K562 (cell line): ENCODE measurements around the gene RALGAPB. TPM values are rescaled to one million over a fixed set of nuclear protein-coding genes. Genes with fewer than 3 reads are reported as not detected.

Experiments
- ATAC-seq: fragments of 200-7000 bp; cut with Tn5 transposase; 3 replicates; pipeline ENCODE4 v1.9.1; 2020; ENCODE audit warnings: moderate library complexity
- BruUV-seq: library from RNA; stranded (reverse); fragments of 400-500 nt; replicated peaks from 2 replicates; lab custom pipeline; 2021; lab: Mats Ljungman, UMichigan
- CTCF ChIA-PET: fragments of 300-600 bp; formaldehyde crosslinking; extraction: SDS; loops from one replicate; lab custom pipeline; 2021; ENCODE audit warnings: low intra/inter-chr PET ratio; lab: Yijun Ruan, JAX
- POLR2A ChIA-PET: fragments of 300-600, 350-650 bp; sonication (Branson Sonifier 250); formaldehyde crosslinking; extraction: SDS; loops from one replicate; lab custom pipeline; 2021; ENCODE audit warnings: antibody characterized with exemption, inconsistent platforms; lab: Yijun Ruan, JAX
- DNase-seq, 4 experiments: peaks; one replicate each; pipeline versions ENCODE4 v3.0.0 to v3.0.0-alpha.2; 2011 to 2018; ENCODE audit warnings: low spot score in 3 of 4, mixed read lengths in 3 of 4; ENCODE audit errors: extremely low read depth in 1 of 4
- FAIRE-seq: peaks from 2 replicates; lab custom pipeline; 2011; peaks lifted over from hg19 to GRCh38; lab: Jason Lieb, UNC
- H2AFZ ChIP-seq: 2 replicates; pipeline ENCODE4 v1.6.0; 2011; ENCODE audit warnings: low read depth, low read length, control low read depth, inconsistent platforms
- H3K27ac ChIP-seq: fragments of 200-600 bp; 3 replicates; pipeline ENCODE4 v1.8.0; 2011; ENCODE audit warnings: low read depth, mild to moderate bottlenecking, control low read depth, inconsistent platforms, low read length, moderate library complexity, mixed read lengths; ENCODE audit errors: extremely low read depth
- H3K27me3 ChIP-seq, 2 experiments: fragments of 300-600 bp in 1 of 2; 2 replicates in 1 of 2; 3 replicates in 1 of 2; pipeline versions ENCODE4 v1.6.0 to v1.8.0; 2011; ENCODE audit warnings: inconsistent platforms in 2 of 2, low read length in 2 of 2, mild to moderate bottlenecking in 1 of 2, mixed read lengths in 1 of 2, moderate library complexity in 1 of 2; ENCODE audit not compliant: control insufficient read depth in 2 of 2, insufficient read depth in 2 of 2
- H3K36me3 ChIP-seq: fragments of 300-600 bp; 3 replicates; pipeline ENCODE4 v1.8.0; 2011; ENCODE audit warnings: mild to moderate bottlenecking, low read length, inconsistent platforms; ENCODE audit not compliant: control insufficient read depth, insufficient read depth
- H3K4me1 ChIP-seq, 2 experiments: fragments of 200-600 bp in 1 of 2; replicated peaks in 1 of 2; 2 replicates in 1 of 2; 3 replicates in 1 of 2; pipeline versions ENCODE4 v1.5.1 to v1.8.0; 2011; ENCODE audit warnings: inconsistent platforms in 2 of 2, low read length in 2 of 2, mild to moderate bottlenecking in 1 of 2, mixed read lengths in 1 of 2, moderate library complexity in 1 of 2; ENCODE audit not compliant: control insufficient read depth in 2 of 2, insufficient read depth in 2 of 2
- H3K4me2 ChIP-seq: 2 replicates; pipeline ENCODE4 v1.6.1; 2011; ENCODE audit warnings: low read length, control low read depth, inconsistent platforms, mixed read lengths; ENCODE audit not compliant: insufficient read depth
- H3K4me3 ChIP-seq: fragments of 200-600 bp; sonication (generic), shearing (Covaris generic); 2 replicates; pipeline ENCODE4 v1.5.1; 2016; ENCODE audit warnings: control low read depth, inconsistent platforms
- H3K79me2 ChIP-seq: fragments of 200-600 bp; 3 replicates; pipeline ENCODE4 v1.8.0; 2011; ENCODE audit warnings: low read length, inconsistent platforms; ENCODE audit not compliant: control insufficient read depth, insufficient read depth
- H3K9ac ChIP-seq, 2 experiments: 2 replicates each; pipeline versions ENCODE4 v1.6.0 to v1.6.1; 2011; ENCODE audit warnings: low read depth in 2 of 2, low read length in 2 of 2, control low read depth in 1 of 2, inconsistent platforms in 1 of 2, mild to moderate bottlenecking in 1 of 2, mixed read lengths in 1 of 2; ENCODE audit not compliant: insufficient read depth in 1 of 2
- H3K9me1 ChIP-seq: one replicate; pipeline ENCODE4 v1.6.0; 2011; ENCODE audit warnings: inconsistent platforms, mild to moderate bottlenecking, low read length, moderate library complexity; ENCODE audit not compliant: control insufficient read depth, insufficient read depth
- H3K9me3 ChIP-seq: replicated peaks from 2 replicates; pipeline ENCODE4 v1.5.1; 2011; ENCODE audit warnings: low read depth, low read length, inconsistent platforms; ENCODE audit not compliant: control insufficient read depth, insufficient read depth
- H4K20me1 ChIP-seq: replicated peaks from 2 replicates; pipeline ENCODE4 v1.6.1; 2011; ENCODE audit warnings: low read length, inconsistent platforms, mixed read lengths; ENCODE audit not compliant: control insufficient read depth, insufficient read depth
- BCOR ChIP-seq: fragments of 450-650 bp; IDR thresholded peaks from 2 replicates; pipeline ENCODE4 v1.6.1; 2016
- CHD4 ChIP-seq: fragments of 200-600 bp; sonication (generic); IDR thresholded peaks from 3 replicates; pipeline ENCODE4 v1.6.1; 2012; ENCODE audit warnings: low read depth, mild to moderate bottlenecking, mixed read lengths, low read length, inconsistent platforms; ENCODE audit not compliant: insufficient read depth, insufficient replicate concordance, poor library complexity, severe bottlenecking
- COPS2 ChIP-seq: fragments of 450-650 bp; conservative IDR thresholded peaks from 2 replicates; pipeline ENCODE4 v1.6.1; 2016; ENCODE audit warnings: mild to moderate bottlenecking, moderate library complexity
- ETV5 ChIP-seq: sonication (generic); formaldehyde crosslinking; IDR thresholded peaks from 2 replicates; pipeline ENCODE4 v1.4.0; 2020; ENCODE audit warnings: low read depth, mild to moderate bottlenecking, missing genetic modification reagents
- KLF1 ChIP-seq: fragments of 450-650 bp; IDR thresholded peaks from 2 replicates; pipeline ENCODE4 v1.6.1; 2016; ENCODE audit warnings: missing genetic modification characterization, missing compliant biosample characterization
- KLF10 ChIP-seq: fragments of 250-450 bp; sonication (Bioruptor Pico); IDR thresholded peaks from 2 replicates; pipeline ENCODE4 v1.6.1; 2021; ENCODE audit warnings: matching md5 sums
- MAZ ChIP-seq, 2 experiments: fragments of 450-650 bp in 1 of 2; sonication (generic) in 1 of 2; formaldehyde crosslinking; IDR thresholded peaks in 1 of 2; conservative IDR thresholded peaks in 1 of 2; 2 replicates each; pipeline versions ENCODE4 v1.4.0 to v1.5.0; 2020; ENCODE audit warnings: mild to moderate bottlenecking in 1 of 2, missing genetic modification reagents in 1 of 2
- MIER1 ChIP-seq: fragments of 450-650 bp; IDR thresholded peaks from 2 replicates; pipeline ENCODE4 v1.6.1; 2016; ENCODE audit warnings: antibody characterized with exemption, mild to moderate bottlenecking, low read depth
- RBM17 ChIP-seq: fragments of 200-400 bp; formaldehyde crosslinking; IDR thresholded peaks from 2 replicates; pipeline ENCODE4 v1.6.1; 2017; ENCODE audit warnings: low read depth, mild to moderate bottlenecking, low read length, borderline replicate concordance
- SMARCB1 ChIP-seq: IDR thresholded peaks from 2 replicates; pipeline ENCODE4 v1.6.1; 2011; ENCODE audit warnings: improper control_type of control experiment, low read depth; ENCODE audit not compliant: insufficient read length
- THRA ChIP-seq: fragments of 450-650 bp; IDR thresholded peaks from 2 replicates; pipeline ENCODE4 v1.6.1; 2017; ENCODE audit warnings: mild to moderate bottlenecking, moderate library complexity
- ZNF146 ChIP-seq: IDR thresholded peaks from one replicate; pipeline ENCODE4 v1.6.1; 2018; ENCODE audit warnings: missing compliant biosample characterization; ENCODE audit not compliant: unreplicated experiment
- ZNF431 ChIP-seq: sonication (generic); formaldehyde crosslinking; IDR thresholded peaks from 2 replicates; pipeline ENCODE4 v1.8.0; 2022; ENCODE audit warnings: mild to moderate bottlenecking, missing genetic modification reagents
- WGBS: fragments of 100-300 bp; shearing (Covaris generic); methylation state at CpG from one replicate; pipeline ENCODE4 v1.1.6; 2016; ENCODE audit warnings: low coverage, mixed read lengths; ENCODE audit not compliant: insufficient coverage; ENCODE audit errors: missing lambda C conversion rate; 5-methylcytosine and 5-hydroxymethylcytosine counted together
- in situ Hi-C: fragments of 300-500 bp; cut with MboI; formaldehyde crosslinking; loops from 4 replicates; pipeline ENCODE4 v1.15.0; 2018; ENCODE audit warnings: inconsistent platforms, mixed read lengths
- intact Hi-C: fragments of 100-400 bp; cut with micrococcal nuclease; formaldehyde crosslinking; loops from 2 replicates; pipeline ENCODE4 v1.14.2; 2022
- polyA plus RNA-seq, 8 experiments: library from polyadenylated mRNA; depleted of rRNA in 4 of 8; stranded (reverse) in 5 of 8; unstranded in 3 of 8; fragments of >200 nt; fragmentation: Nextera tagmentation in 2 of 8; fragmentation: Illumina TruSeq in 1 of 8; extraction: Ambion mirVana in 2 of 8; extraction: Trizol in 1 of 8; gene quantifications; 2 replicates each; pipeline versions ENCODE4 v1.2.1 to v1.2.3, GENCODE V29; 2011 to 2014; ENCODE audit warnings: inconsistent platforms in 1 of 8, missing spikeins in 1 of 8
- total RNA-seq, 7 experiments: library from RNA; depleted of rRNA in 6 of 7; stranded (reverse); fragments of >200 nt in 6 of 7; fragmentation: Illumina TruSeq in 2 of 7; extraction: Trizol in 2 of 7; gene quantifications; 2 replicates each; pipeline versions ENCODE4 v1.2.1 to v1.2.3, GENCODE V29; 2011 to 2021; ENCODE audit warnings: low replicate concordance in 1 of 7
- TF ChIP-seq, protein P1 (sequence below): sonication (generic); formaldehyde crosslinking; IDR thresholded peaks from 2 replicates; pipeline ENCODE4 v1.8.1; 2023; ENCODE audit warnings: missing genetic modification reagents, mild to moderate bottlenecking, borderline replicate concordance

The RALGAPB gene
- total and polyA plus RNA-seq, 9 of the 15 experiments (the other 6 are each of a cell fraction or from before 2014, with no cell fraction given), result 4.3 to 25.6 (median 13.6) TPM

DNA sequence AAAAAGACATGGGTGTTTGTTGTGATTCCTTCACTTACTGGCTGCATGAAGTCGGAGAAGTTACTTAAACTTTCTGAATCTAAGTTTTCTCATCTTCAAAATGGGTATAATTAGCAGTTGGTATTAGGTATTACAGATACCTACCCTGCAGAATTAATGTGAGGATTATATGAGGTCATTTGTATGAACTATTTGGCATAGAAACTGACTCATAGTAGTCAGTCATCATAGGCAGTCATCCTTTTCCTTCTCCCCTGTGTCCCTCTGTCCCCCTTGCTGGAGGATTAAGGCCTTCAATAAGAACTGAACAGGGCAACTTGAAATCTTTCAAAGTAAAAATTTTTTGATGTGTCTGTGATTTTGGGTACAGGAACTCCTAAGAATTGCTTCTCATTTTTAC lies 26.3 kb downstream of the RALGAPB start:
- no TSS peak for BruUV-seq
- H3K4me3 ChIP-seq, result no peak overlapping the region
- WGBS, result 58% methylated on average over 1 of the region's 1 CpG
- no peak overlapping the region for H2AFZ ChIP-seq
- no peaks in the 10 kb centered on the region for H3K79me2 ChIP-seq
- no peak overlapping the region for H3K4me2 ChIP-seq
- no peaks in the 10 kb centered on the region for H3K9me1 ChIP-seq
- H4K20me1 ChIP-seq, result no peaks in the 10 kb centered on the region
- in situ Hi-C loops, result no loop called here
- no peaks in the 10 kb centered on the region for H3K27me3 ChIP-seq
- POLR2A ChIA-PET, result interaction anchor here (0.6 to 1.3 kb wide), 2 partner anchors 21 to 342 kb away, joined by 4 read pairs; no protein-coding TSS in a partner anchor
- DNase-seq, result no peak
- no peak overlapping the region for H3K27ac ChIP-seq
- no peak for ATAC-seq
- intact Hi-C loops, result no loop called here
- CTCF ChIA-PET, result no interaction called here
- no peak overlapping the region for H3K9ac ChIP-seq
- no peaks in the 10 kb centered on the region for H3K4me1 ChIP-seq
- FAIRE-seq, result no peak
- peaks cover 77% of the 10 kb centered on the region for H3K36me3 ChIP-seq
- H3K9me3 ChIP-seq, result no peaks in the 10 kb centered on the region
- TF ChIP-seq MIER1 (no peak), BCOR (no peak), MAZ (CRISPR knock-in tag; conservative IDR thresholded peaks at IDR 0.05 in 1 of 2, IDR thresholded peaks at IDR 0.05 in 1 of 2) (no peak), KLF10 (CRISPR knock-in tag) (no peak), RBM17 (no peak), THRA (no peak), COPS2 (no peak), SMARCB1 (no peak), CHD4 (no peak), ZNF146 (no peak), ETV5 (CRISPR knock-in tag) (no peak), KLF1 (tag) (no peak), ZNF431 (CRISPR knock-in tag) (no peak)
- TF ChIP-seq, protein P1, sequence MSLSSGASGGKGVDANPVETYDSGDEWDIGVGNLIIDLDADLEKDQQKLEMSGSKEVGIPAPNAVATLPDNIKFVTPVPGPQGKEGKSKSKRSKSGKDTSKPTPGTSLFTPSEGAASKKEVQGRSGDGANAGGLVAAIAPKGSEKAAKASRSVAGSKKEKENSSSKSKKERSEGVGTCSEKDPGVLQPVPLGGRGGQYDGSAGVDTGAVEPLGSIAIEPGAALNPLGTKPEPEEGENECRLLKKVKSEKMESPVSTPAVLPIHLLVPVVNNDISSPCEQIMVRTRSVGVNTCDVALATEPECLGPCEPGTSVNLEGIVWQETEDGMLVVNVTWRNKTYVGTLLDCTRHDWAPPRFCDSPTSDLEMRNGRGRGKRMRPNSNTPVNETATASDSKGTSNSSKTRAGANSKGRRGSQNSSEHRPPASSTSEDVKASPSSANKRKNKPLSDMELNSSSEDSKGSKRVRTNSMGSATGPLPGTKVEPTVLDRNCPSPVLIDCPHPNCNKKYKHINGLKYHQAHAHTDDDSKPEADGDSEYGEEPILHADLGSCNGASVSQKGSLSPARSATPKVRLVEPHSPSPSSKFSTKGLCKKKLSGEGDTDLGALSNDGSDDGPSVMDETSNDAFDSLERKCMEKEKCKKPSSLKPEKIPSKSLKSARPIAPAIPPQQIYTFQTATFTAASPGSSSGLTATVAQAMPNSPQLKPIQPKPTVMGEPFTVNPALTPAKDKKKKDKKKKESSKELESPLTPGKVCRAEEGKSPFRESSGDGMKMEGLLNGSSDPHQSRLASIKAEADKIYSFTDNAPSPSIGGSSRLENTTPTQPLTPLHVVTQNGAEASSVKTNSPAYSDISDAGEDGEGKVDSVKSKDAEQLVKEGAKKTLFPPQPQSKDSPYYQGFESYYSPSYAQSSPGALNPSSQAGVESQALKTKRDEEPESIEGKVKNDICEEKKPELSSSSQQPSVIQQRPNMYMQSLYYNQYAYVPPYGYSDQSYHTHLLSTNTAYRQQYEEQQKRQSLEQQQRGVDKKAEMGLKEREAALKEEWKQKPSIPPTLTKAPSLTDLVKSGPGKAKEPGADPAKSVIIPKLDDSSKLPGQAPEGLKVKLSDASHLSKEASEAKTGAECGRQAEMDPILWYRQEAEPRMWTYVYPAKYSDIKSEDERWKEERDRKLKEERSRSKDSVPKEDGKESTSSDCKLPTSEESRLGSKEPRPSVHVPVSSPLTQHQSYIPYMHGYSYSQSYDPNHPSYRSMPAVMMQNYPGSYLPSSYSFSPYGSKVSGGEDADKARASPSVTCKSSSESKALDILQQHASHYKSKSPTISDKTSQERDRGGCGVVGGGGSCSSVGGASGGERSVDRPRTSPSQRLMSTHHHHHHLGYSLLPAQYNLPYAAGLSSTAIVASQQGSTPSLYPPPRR (CRISPR knock-in tag), result no peak
